Prostate gland (tissue), 2 donors: ENCODE results near the gene PTPRG.

Experiments used
- CTCF ChIP-seq, 4 experiments: fragments of 200-600 bp in 2 of 4; fragments of 450-650 bp in 2 of 4; sonication (generic) in 2 of 4; IDR thresholded peaks; 1 replicate in 3 of 4; 2 replicates in 1 of 4; pipeline ENCODE4 v1.5.1; 2016 to 2019; ENCODE audit warnings: antibody characterized with exemption in 4 of 4, mild to moderate bottlenecking in 2 of 4, moderate library complexity in 2 of 4
- POLR2A ChIP-seq: fragments of 450-650 bp; IDR thresholded peaks from one replicate; pipeline ENCODE4 v1.6.1; 2016; ENCODE audit warnings: antibody characterized with exemption, mild to moderate bottlenecking

GRCh38 chr3:62122819-62123218, 561.4 kb downstream of the PTPRG start:
- no peak for TF ChIP-seq CTCF (IDR thresholded peaks at IDR 0.05)
- no peak for TF ChIP-seq POLR2A
